IPS DF 4.7 (cell line): ENCODE results near the gene PRKN.

Experiments used
- DNase-seq: peaks from one replicate; pipeline ENCODE4 v3.0.0-alpha.2; 2013; ENCODE audit warnings: low spot score; ENCODE audit errors: extremely low read depth

Gene PRKN

DNA sequence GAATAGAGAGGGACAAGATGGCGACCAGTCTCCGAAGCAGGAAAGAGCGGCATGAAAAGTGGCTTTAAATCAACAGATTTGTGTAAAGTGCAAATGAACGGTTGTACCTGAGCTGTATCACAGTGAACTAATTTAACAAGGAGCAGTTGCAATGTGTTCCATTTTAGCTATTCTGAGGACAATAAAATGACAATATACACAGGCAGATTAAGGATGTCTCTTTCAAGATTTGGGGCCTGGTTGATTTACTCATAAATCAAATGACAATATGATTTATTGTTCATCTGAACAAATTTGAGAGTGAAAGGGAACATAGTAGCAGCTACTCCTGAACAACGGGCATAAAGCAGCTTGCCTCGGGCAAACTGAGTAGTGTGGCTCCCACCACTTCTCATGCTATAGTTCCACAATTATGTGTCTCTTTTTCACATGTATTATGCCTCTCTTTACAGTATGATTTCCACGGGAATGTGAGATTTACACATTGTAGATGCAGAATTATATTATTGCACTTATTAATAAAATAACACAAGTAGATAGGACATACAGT lies 1249.6 kb downstream of the PRKN start:
- DNase-seq, result no peak

DNA sequence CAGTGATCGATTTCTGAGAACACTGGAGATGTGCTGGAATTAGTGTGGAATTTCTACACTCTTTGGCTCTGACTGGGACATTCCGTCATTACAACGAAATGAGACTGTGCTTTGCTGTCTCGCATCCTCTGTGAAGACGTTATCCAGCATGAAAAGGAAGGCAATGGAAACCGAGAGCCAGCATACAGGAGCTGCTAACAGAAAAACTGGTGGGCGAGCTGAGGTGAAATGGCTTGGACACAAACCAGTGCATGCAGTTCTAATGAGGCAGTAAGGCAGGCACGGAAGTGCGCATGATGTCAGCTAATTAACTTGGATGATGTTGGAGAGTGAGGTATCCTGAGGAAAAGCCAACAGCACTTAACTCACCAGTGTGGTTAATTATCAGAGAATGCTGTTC lies 1250.9 kb downstream of the PRKN start:
- no peak for DNase-seq

DNA sequence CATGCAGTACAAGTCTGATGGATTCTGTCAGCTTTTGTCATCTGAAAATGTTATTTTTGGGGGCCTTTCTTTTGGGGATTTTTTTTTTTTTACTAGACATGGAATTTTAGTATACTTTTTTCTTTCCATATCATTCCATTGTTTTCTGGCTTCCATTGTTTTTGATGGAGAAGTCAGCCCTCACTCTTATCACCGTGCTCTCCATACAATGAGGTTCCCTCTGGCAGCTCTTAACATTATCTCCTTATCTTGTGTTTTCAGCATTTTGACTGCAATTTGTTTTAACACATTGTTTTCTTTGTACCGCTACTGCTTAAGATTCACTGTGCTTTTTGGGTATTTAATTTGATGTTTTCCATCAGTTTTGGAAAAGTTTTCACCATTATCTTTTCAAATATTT lies 1262.2 kb downstream of the PRKN start:
- no peak for DNase-seq

DNA sequence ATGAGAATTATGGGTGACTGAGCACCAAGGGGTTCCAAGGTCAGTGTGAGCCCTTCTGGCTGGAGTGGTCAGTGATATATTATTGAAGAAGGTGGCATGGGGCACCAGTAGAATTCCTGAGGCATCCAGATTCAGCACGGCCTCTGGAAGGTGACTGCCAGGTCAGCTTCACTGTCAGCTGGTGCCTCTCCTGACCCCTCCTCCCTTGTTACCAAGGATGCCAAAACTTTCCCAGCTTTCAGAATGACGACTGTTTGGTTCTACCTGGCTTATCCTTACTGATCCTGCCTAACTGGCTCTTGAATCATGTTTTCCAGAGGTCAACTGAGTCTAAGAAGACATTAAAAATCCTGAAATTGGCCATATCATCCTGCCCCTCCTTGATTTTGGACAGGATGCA lies 1264.5 kb downstream of the PRKN start:
- no peak for DNase-seq

DNA sequence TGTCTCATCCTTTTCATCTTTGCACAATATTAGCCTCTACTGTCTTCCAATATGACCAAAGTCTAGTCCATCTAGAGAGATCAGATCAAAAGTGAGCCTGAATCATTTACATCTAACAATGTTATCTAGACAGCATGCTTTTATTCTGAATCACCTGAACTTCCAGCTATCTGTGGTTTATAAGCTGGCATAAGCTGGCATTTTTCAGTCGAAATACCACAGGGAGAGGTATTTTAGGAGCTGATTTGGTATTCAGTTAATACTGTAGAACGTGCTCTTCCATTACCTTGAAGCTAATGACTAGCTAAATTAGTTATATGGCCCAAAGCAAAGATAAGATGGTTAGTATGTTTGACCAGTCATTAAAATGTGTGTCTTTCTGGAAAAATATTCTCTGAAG lies 1265.4 kb downstream of the PRKN start:
- no peak for DNase-seq

DNA sequence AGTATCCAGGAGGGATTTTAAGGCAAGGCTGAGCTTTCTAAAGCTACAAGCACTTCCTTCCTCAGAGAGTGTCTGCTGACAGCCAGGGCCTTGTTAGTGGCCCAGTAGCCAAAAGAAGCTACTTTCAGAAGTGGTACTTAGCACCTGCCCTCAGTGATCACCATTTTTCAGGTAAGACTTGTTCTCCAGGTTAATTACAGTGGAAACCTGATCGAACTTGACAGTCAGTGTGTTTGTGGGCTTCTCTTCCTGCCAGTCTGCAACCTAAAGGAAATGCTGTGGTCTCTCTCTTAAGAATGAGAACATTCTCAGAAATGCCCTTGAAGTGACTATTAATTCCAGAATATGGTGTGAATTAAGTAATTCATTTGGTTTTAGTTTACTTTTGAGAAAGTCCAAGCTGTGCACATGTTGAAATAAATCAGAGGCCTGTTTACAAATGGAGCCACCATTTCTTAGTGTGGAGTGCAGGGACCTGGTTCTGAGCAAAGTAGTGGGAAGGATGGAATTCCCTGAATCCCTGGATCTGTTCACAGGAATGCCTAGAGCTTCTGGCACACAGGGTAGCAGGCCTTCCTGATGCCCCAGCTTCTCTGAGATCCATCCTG lies 1268.5 kb downstream of the PRKN start:
- no peak for DNase-seq

DNA sequence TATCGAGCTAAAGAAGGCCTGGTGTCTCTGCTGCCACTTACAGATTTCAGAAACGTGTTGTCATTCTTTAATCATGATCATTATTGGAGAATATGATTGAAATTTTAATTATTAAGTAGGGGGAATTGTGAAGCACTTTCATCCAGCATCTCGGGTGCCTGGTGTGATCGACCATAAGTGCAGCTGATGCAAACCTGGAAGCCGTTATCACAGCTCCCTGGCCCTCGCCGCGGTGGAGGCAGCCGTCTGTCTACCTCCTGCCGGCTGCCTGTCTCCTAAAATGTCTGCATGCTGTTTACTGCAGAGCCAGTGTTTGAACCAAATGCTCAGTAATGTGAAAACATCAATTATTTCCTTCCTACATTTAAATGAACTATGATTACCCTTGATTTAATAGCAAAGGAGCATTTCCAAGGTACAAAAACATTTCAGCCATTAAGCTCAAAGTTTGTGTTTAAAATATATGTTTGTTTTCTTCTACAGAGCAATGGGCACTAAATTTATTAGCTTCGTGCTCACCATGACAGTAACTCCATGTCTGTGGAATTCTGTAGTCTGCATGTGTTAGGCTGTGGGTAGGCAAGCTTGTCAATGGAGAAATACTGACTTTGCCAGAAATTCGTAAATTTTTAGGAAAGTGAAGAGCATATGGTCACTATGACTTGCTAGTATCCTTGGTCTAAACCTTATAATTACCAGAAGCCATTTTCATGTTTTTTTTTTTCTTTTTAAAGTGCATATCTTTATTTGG lies 1269.2 kb downstream of the PRKN start:
- no peak for DNase-seq

DNA sequence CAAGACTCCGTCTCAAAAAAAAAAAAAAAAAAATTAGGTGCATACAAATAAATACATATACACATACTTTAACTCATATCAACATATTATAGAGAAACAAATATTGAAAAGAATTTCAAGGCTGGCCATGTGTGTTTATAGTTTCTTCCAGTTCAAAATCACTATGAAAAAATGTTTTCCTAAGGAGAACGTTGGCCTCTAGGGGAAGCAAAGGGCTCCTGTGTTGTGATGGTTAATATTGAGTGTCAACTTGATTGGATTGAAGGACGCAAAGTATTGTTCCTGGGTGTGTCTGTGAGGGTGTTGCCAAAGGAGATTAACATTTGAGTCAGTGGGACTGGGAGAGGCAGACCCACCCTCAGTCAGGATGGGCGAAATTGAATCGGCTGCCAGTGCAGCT lies 1271.7 kb downstream of the PRKN start:
- DNase-seq, result no peak

DNA sequence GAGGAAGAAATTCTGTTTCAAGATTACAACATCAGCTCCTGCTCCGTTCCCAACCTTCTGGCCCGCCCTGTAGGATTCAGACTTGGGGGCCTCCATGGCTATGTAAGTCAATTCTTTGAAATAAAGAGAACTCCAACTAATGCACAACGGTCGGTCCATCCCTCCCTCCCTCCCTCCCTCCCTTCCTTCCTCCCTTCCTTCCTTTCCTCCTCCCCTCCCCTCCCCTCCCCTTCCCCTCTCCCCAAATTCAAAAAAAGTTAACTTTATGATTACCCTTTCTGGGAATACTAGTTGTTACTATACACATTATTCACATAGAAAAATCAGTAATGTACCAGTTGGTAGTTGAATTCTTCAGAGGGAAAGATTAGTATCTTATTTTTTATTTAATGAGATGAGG lies 1274.0 kb downstream of the PRKN start:
- DNase-seq, result no peak

DNA sequence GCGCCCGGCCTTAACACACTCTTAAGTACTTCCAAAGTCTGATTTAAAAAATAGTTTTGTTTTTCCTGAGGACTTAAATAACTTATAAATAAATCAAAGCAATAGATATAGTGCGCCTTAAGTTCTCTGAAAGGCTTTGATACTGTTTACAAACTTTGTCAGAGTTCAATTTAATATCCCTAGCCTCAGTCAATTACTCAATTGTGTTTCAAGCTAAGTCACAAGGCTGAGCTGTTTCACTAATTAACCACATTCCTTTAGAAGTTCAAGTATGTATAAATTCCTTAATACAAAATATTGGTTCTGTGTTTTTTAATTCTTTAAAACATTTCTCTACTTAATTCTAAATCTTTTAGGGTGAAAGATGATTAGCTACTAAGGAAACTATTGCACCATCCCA lies 1275.3 kb downstream of the PRKN start:
- no peak for DNase-seq

DNA sequence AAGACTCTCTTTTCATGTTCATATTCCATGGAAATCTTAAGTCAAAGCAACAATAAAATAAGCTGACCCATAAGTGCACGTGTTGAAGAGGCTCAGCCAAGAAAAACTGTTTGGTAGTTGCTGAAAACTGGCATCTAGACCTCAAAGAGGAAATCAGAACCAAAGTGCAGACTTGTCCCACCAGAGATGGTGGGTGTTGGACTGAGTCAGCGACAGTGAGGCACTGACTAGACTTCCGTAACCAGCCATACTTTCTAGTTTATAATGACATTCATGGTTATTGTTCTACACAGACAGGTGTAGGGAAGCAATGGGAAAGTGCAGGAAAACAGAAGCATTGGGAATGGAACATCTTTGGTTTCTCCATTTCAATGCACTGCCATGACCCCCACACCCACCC lies 1278.0 kb downstream of the PRKN start:
- no peak for DNase-seq

DNA sequence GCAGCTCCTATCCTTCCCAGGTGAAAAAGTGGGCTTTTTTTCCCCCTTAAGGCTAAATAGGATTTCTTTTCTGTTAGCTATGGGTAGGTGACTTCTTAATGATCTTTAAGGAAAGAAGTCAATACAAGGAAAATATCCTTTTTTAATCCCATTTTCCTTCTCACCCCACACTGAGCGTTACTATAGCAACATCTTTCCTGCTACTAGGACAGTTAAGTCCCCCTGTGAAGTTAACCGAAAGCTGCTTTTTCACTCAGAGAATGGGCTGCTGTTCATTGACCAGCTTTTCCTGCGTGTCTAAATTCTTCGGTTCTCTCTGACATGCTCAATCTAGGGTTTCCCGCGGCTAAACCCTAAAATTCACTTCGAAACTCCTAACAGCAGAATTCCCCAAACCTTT lies 1280.6 kb downstream of the PRKN start:
- DNase-seq, result no peak

DNA sequence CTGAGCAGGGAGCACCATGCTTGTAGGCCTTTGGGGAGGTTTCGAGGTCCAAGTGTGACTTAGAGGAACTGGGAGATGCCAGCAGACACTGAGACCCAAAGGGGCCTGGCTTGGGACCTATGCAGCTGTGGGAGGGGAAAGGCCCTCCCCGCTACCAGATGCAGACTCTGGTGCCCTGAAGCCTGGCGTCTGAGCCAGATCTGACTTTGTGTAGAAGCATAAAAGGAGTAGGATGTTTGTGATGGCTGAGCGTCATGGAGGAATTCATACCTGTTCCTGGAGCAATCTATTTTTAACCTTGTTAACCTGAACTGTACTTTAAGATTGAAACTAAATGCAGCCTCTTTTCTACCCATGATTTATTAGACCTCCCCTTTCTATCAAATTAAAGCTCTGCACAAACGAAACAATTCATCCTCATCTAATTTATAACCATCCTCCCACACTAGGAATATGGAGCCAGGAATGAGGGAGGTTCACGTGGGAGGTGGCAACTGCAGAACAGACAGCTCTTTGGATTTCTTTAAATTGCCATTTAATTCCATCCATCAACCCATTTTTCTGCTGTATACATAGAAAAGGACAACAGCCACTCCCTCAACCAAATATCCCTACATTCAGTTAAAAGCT lies 1281.2 kb downstream of the PRKN start:
- DNase-seq, result no peak

DNA sequence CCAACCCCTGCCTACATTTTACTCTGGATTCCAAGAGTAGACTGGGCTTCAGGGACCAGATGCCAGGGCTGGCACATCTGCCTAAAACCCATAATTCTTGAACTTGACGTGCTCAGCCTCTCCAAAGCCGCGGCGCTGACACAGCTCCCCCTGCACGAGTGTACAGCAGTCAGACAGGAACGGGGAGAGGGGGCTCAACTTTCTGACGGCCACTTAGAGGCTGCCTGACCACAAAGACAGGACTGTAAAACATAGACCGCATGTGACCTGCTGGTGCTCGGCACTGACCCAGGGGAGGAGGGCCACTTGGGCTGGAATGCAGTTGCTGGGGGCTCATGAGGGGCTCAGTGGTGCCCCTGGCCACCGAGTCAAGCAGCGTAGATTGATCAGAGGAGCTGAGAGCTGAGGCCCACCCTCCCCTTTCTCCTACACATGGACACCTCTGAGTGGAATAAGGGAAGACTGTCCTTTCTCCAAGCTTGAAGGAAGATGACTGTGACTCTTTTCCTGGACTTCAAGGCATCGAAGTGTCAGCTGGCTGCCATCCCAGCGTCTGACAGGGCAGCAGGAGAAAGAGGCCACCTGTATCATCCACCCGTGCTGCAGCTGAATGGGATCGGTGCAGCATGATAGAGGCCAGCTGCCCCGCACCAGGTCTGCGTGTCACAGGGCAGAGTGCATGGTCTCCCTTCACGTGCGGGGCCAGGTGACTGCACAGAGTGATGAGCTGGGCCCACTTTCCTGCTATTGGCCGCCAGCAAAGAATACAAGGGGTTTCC lies 1282.4 kb downstream of the PRKN start:
- no peak for DNase-seq

DNA sequence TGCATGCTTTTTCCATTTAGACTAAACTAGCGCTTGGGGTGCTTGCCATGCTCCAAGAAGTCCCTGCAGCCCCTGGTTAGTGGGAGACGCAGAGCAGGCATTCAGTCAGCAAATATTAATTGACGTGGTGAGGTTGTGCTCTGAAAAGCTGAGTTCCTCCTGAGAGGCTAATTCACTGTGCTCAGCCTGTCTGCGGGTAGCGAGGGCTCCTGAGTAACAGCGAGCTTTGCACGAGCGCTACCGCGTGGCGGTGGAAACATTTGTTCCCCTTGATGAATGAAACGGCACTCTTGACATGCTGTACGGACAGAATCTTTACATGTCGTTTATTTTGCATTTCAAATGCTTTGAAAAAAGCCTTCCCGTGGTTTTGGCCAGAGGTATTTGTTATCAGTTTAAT lies 1283.1 kb downstream of the PRKN start:
- no peak for DNase-seq

DNA sequence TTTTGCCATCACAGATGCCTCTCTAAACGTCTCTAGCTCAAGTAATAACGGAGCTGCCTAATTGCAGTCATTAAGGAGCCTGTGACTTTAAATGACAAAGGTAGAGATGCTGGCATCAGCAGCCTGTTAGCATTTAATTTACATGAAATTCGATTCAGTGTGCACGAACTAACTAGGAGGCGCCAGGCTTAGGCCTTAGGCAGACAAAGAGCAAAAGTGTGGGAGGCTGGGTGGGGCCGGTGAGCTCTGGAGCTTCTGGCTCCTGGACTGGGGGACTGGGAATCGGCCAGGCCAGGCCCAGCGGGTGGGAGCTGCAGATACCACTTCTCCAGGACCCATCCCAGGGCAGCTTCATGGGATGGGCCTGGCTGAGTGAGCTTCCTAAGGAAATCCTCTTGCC lies 1283.7 kb downstream of the PRKN start:
- DNase-seq, result no peak

DNA sequence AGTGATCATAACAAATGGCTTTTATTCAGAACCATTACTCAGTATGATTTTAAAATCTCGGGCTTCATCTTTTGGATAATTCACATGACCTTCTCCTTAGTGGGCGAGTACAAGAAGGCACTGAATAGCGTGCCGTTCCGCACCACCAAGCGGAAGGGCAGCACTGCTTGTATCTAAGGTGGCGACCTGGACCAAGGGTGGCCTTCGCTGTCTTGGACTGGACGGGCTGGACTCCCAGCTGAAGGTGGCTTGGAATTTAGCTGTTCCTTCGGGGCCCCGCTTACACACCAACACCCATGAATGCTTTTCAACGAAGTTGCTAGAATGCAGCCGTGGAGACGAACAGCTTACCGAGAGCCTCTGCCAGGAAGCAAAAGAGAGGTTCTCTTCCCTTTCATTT lies 1285.1 kb downstream of the PRKN start:
- DNase-seq, result no peak

DNA sequence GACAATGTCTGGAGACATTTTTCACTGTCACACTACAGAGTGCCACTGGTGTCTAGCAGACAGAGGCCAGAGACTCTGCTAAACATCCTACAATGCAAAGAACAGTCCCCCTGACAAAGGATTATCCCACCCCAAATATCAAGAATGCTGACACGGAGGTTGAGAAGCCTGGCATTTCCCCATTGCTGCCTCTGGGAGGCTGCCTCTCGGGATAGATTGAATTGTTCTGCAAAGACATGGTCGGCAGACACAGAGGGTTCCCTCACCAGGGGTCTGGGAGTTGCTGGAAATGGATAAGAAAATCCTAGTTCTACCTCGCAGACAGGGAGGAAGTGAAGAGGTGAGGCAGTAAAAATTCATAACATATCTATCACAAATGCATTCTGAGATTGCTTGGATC lies 1287.3 kb downstream of the PRKN start:
- no peak for DNase-seq

DNA sequence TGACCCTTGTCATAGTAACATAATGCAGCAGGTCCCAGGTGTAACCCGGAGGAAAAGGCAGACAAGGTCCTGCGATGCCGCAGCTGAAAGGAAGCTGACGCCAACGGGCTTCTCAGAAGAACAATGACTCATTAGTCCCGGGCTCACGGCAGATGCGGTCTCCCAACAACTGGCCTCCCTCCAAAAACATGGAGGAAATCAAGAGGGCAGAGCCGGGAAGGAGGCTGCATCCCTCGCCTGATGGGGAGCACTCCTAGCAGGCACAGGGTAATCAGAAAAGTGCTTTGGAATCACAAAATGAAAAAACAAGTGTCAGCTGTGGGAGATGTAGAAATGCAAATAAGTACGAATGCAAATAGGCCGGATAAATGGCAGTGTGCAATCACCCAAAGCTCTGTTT lies 1288.5 kb downstream of the PRKN start:
- no peak for DNase-seq

DNA sequence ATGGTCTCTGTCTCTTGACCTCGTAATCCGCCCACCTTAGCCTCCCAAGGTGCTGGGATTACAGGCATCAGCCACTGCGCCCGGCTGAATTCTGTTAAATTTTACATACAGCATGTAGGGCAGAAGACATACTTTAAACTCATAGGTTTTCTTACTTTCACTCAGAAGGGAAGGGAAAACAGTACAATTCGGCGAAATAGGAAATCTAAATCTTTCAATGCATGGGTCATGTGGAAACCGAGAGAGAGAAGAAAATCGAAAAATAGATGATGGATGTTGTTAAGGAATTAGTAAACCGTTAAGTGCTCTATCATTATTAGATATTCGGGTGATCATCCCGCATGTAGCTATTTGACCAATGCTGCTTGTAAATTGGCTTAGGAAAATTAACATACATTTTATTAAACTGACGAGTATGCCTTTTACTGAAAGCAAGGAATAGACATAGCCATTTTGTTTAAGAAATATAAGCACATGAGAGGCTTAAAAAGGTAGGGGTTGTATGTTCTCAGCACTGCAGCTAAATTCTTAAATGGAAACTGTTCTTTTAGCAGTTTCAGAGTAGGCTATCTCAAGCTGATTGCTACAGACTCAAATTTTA lies 1289.0 kb downstream of the PRKN start:
- no peak for DNase-seq

DNA sequence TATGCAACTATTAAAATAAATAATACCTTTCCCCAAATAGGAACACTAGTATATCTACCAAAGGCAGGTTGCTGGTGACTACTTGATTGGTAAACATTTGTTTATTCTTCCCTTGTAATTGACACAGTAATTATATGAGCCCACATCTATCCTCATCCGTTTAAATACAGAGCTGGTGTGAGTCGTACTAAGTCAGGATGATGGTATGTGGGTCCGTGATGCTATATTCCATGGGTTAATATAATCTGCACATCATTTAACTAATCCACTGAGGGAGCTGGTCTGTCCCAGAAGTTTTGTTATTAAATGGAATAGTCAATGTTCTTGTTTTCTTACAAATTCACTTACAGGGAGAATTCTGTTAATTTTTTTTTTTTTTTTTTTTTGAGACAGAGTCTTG lies 1289.7 kb downstream of the PRKN start:
- DNase-seq, result no peak
